ENCODE measurements around the gene NUP85. TPM values are rescaled to one million over a fixed set of nuclear protein-coding genes. Genes with fewer than 3 reads are reported as not detected.

The NUP85 gene
- total and polyA plus RNA-seq, 2 experiments from 2014 or later = 59.4 to 114 TPM

- no peak for TF ChIP-seq CTCF (conservative IDR thresholded peaks at IDR 0.05; ENCODE audit: low read depth in 2 of 2)
- no peak for TF ChIP-seq CREB1 (CRISPR knock-in tag; IDR thresholded peaks at IDR 0.05; ENCODE audit: low read depth)
- no peak for TF ChIP-seq REST (IDR thresholded peaks at IDR 0.05; ENCODE audit: unreplicated experiment)
- TF ChIP-seq JUNB (IDR thresholded peaks at IDR 0.05; ENCODE audit: unreplicated experiment) = no peak
- TF ChIP-seq ZNF114 (CRISPR knock-in tag; IDR thresholded peaks at IDR 0.05) = no peak
- TF ChIP-seq NANOG (IDR thresholded peaks at IDR 0.05; ENCODE audit: borderline replicate concordance) = no peak
These were observed 32.0 kb upstream of the NUP85 start (continued) for GRCh38 chr17:75173526-75173925.

GRCh38 chr17:75174996-75175395 lies 30.5 kb upstream of the NUP85 start:
- Histone ChIP-seq H3K36me3 (ENCODE audit: insufficient read depth) (peaks cover 70% of the 10 kb centered on the region), H4K20me1 (replicated peaks; ENCODE audit: insufficient read depth) (peaks cover 62% of the 10 kb centered on the region), H3K4me1 (ENCODE audit: insufficient read depth) (no peaks in the 10 kb centered on the region), H3K9me2 (ENCODE audit: insufficient read depth) (no peaks in the 10 kb centered on the region), H3K4me3 (no peak overlapping the region), H2AFZ (no peak overlapping the region), H3K27me3 (ENCODE audit: insufficient read depth) (no peaks in the 10 kb centered on the region), H3K27ac (ENCODE audit: low read depth) (peak overlapping the region; percentile 84), H3F3A (replicated peaks; ENCODE audit: low read depth) (peaks cover 60% of the 10 kb centered on the region), H3K4me2 (no peak overlapping the region), H3K79me2 (replicated peaks; ENCODE audit: insufficient read depth) (peaks cover 88% of the 10 kb centered on the region)
- DNase-seq (ENCODE audit: low spot score) (no peak), ATAC-seq (no peak)
- Mint-ChIP-seq H3K9me3 (no peaks in the 10 kb centered on the region; the same call in 2 of the 3 replicates), H3K4me3 (no peak overlapping the region), H3K36me3 (ENCODE audit: low read depth) (peaks cover 88% of the 10 kb centered on the region), H3K4me1 (peaks cover 7% of the 10 kb centered on the region; the same call in 1 of the 3 replicates), H3K27me3 (ENCODE audit: insufficient read depth, low read depth, poor library complexity) (peaks cover 13% of the 10 kb centered on the region), H3K27ac (peak overlapping the region; percentile 75; the same call in 1 of the 2 replicates)
- TF ChIP-seq ZNF331 (CRISPR knock-in tag; IDR thresholded peaks at IDR 0.05; ENCODE audit: low read depth) = no peak

- no peak overlapping the region for H3K27ac Mint-ChIP-seq
- H4K20me1 ChIP-seq (replicated peaks; ENCODE audit: insufficient read depth) = peaks cover 71% of the 10 kb centered on the region
- no peak for ATAC-seq
- no peak for TF ChIP-seq ZNF331 (CRISPR knock-in tag; IDR thresholded peaks at IDR 0.05; ENCODE audit: low read depth)
- TF ChIP-seq JUNB (IDR thresholded peaks at IDR 0.05; ENCODE audit: unreplicated experiment) = no peak
- TF ChIP-seq EZH2phosphoT487 (IDR thresholded peaks at IDR 0.05; ENCODE audit: unreplicated experiment) = no peak
- TF ChIP-seq CREB1 (CRISPR knock-in tag; IDR thresholded peaks at IDR 0.05; ENCODE audit: low read depth) = no peak
- TF ChIP-seq ZNF114 (CRISPR knock-in tag; IDR thresholded peaks at IDR 0.05) = no peak
- no peak for TF ChIP-seq STAT1 (IDR thresholded peaks at IDR 0.05; ENCODE audit: unreplicated experiment)
- TF ChIP-seq NANOG (IDR thresholded peaks at IDR 0.05; ENCODE audit: borderline replicate concordance) = no peak
- no peak for TF ChIP-seq POLR2AphosphoS5 (IDR thresholded peaks at IDR 0.05; ENCODE audit: low read depth)
These were observed 28.9 kb upstream of the NUP85 start for GRCh38 chr17:75176625-75177024.

More at GRCh38 chr17:75176625-75177024, 28.9 kb upstream of the NUP85 start:
- H3K36me3 ChIP-seq (ENCODE audit: insufficient read depth) = peaks cover 70% of the 10 kb centered on the region
- Mint-ChIP-seq H3K27me3 (ENCODE audit: insufficient read depth, low read depth, poor library complexity) (peaks cover 18% of the 10 kb centered on the region), H3K4me1 (peaks cover 13% of the 10 kb centered on the region), H3K9me3 (no peaks in the 10 kb centered on the region; the same call in 2 of the 3 replicates), H3K4me3 (no peak overlapping the region), H3K36me3 (ENCODE audit: low read depth) (peaks cover 95% of the 10 kb centered on the region)
- H3K9me2 ChIP-seq (ENCODE audit: insufficient read depth) = no peaks in the 10 kb centered on the region
- peak overlapping the region; percentile 84; the same call in 1 of the 2 replicates for H3K27ac ChIP-seq (ENCODE audit: low read depth)
- H2AFZ ChIP-seq = no peak overlapping the region
- no peak overlapping the region for H3K4me2 ChIP-seq
- 0 out of 2 replicates have a peak, but pooled peaks cover 13% of the 10 kb centered on the region for H3K4me1 ChIP-seq (ENCODE audit: insufficient read depth)
- no peak overlapping the region for H3K4me3 ChIP-seq
- H3K27me3 ChIP-seq (ENCODE audit: insufficient read depth) = no peaks in the 10 kb centered on the region
- H3K79me2 ChIP-seq (replicated peaks; ENCODE audit: insufficient read depth) = peaks cover 88% of the 10 kb centered on the region
- no peak for DNase-seq (ENCODE audit: low spot score)
- peaks cover 55% of the 10 kb centered on the region for H3F3A ChIP-seq (replicated peaks; ENCODE audit: low read depth)

All from GM23338 (cell line).